H1 (cell line): ENCODE data around the gene SCAMP5. TPM values are rescaled to one million over a fixed set of nuclear protein-coding genes. Genes with fewer than 3 reads are reported as not detected.

ENCODE experiments used
- CTCF ChIA-PET: fragments of 300-600 bp; sonication (Branson Sonifier 250); formaldehyde crosslinking; loops from one replicate; lab custom pipeline; 2021; ENCODE audit not compliant: partially characterized antibody; lab: Charles Lee
- POLR2A ChIA-PET: fragments of 300-600 bp; sonication (Branson Sonifier 250); formaldehyde crosslinking; loops from one replicate; lab custom pipeline; 2021; ENCODE audit warnings: inconsistent platforms; ENCODE audit not compliant: partially characterized antibody; lab: Charles Lee
- DNase-seq, 2 experiments: peaks; one replicate each; pipeline versions ENCODE4 v3.0.0 to v3.0.0-alpha.2; 2010 to 2022; ENCODE audit warnings: low spot score in 2 of 2, low read depth in 1 of 2, mixed read lengths in 1 of 2
- FAIRE-seq: peaks from 2 replicates; lab custom pipeline; 2011; peaks lifted over from hg19 to GRCh38; lab: Jason Lieb, UNC
- H2AFZ ChIP-seq: 2 replicates; pipeline ENCODE4 v1.8.1; 2012; ENCODE audit warnings: low read length, inconsistent platforms
- H2AK5ac ChIP-seq: 2 replicates; pipeline ENCODE4 v1.6.1; 2013; ENCODE audit warnings: low read depth, low read length
- H2BK120ac ChIP-seq: replicated peaks from 2 replicates; pipeline ENCODE3; 2013; ENCODE audit warnings: low read depth, low read length, inconsistent platforms
- H2BK12ac ChIP-seq: 2 replicates; pipeline ENCODE4 v1.6.1; 2013; ENCODE audit warnings: low read depth, low read length
- H2BK15ac ChIP-seq: 2 replicates; pipeline ENCODE4 v1.6.1; 2013; ENCODE audit warnings: low read length
- H2BK20ac ChIP-seq: 2 replicates; pipeline ENCODE4 v1.6.1; 2013; ENCODE audit warnings: low read length
- H2BK5ac ChIP-seq: 2 replicates; pipeline ENCODE4 v1.6.1; 2013; ENCODE audit warnings: low read depth, low read length
- H3K14ac ChIP-seq: 2 replicates; pipeline ENCODE4 v1.6.1; 2013; ENCODE audit warnings: inconsistent platforms; ENCODE audit not compliant: insufficient read length
- H3K18ac ChIP-seq: 2 replicates; pipeline ENCODE4 v1.6.1; 2013; ENCODE audit warnings: low read length; ENCODE audit errors: extremely low read depth
- H3K23ac ChIP-seq: 2 replicates; pipeline ENCODE4 v1.6.1; 2013; ENCODE audit warnings: inconsistent platforms; ENCODE audit not compliant: insufficient read length
- H3K23me2 ChIP-seq: 2 replicates; pipeline ENCODE4 v1.6.1; 2013; ENCODE audit warnings: low read depth, low read length
- H3K27ac ChIP-seq: 2 replicates; pipeline ENCODE4 v1.6.1; 2011; ENCODE audit warnings: low read depth, low read length, inconsistent platforms
- H3K27me3 ChIP-seq, 4 experiments: replicated peaks in 1 of 4; 1 replicate in 1 of 4; 2 replicates in 3 of 4; pipeline versions ENCODE4 v1.6.1 to v1.8.1; 2011 to 2013; ENCODE audit warnings: low read length in 3 of 4, mild to moderate bottlenecking in 3 of 4, inconsistent platforms in 2 of 4, mixed read lengths in 2 of 4, moderate library complexity in 1 of 4; ENCODE audit not compliant: control insufficient read depth in 3 of 4, insufficient read depth in 3 of 4; ENCODE audit errors: extremely low read depth in 1 of 4
- H3K36me3 ChIP-seq, 4 experiments: 2 replicates each; pipeline versions ENCODE4 v1.6.1 to v1.8.1; 2011 to 2013; ENCODE audit warnings: mild to moderate bottlenecking in 4 of 4, low read length in 3 of 4, moderate library complexity in 2 of 4, control low read depth in 1 of 4, inconsistent platforms in 1 of 4; ENCODE audit not compliant: insufficient read depth in 4 of 4, control insufficient read depth in 2 of 4
- H3K4ac ChIP-seq: replicated peaks from 2 replicates; pipeline ENCODE3; 2013; ENCODE audit warnings: low read length, low read depth, mixed read lengths, inconsistent platforms; ENCODE audit not compliant: insufficient read length
- H3K4me1 ChIP-seq, 4 experiments: replicated peaks in 1 of 4; 1 replicate in 1 of 4; 2 replicates in 3 of 4; pipeline versions ENCODE4 v1.6.1 to v1.8.1; 2011 to 2013; ENCODE audit warnings: low read length in 3 of 4, inconsistent platforms in 2 of 4, mixed read lengths in 1 of 4; ENCODE audit not compliant: insufficient read depth in 4 of 4, control insufficient read depth in 3 of 4
- H3K4me2 ChIP-seq, 2 experiments: 2 replicates each; pipeline versions ENCODE4 v1.6.1 to v1.8.1; 2011 to 2013; ENCODE audit warnings: low read depth in 2 of 2, low read length in 2 of 2, control low read depth in 1 of 2, inconsistent platforms in 1 of 2, mild to moderate bottlenecking in 1 of 2; ENCODE audit not compliant: insufficient read depth in 1 of 2
- H3K4me3 ChIP-seq, 4 experiments: fragments of 200-600, 300-600 bp in 1 of 4; sonication (generic), shearing (Covaris generic), sonication (Bioruptor Twin) in 1 of 4; 2 replicates each; pipeline versions ENCODE4 v1.5.1 to v1.8.1; 2011 to 2016; ENCODE audit warnings: low read length in 4 of 4, low read depth in 3 of 4, control low read depth in 2 of 4, inconsistent platforms in 2 of 4, mild to moderate bottlenecking in 2 of 4, mixed read lengths in 1 of 4, moderate library complexity in 1 of 4; ENCODE audit not compliant: insufficient read depth in 2 of 4; ENCODE audit errors: extremely low read depth in 1 of 4
- H3K56ac ChIP-seq: replicated peaks from 2 replicates; pipeline ENCODE3; 2013; ENCODE audit warnings: low read depth, mild to moderate bottlenecking, mixed read lengths, low read length, inconsistent platforms; ENCODE audit not compliant: insufficient read length
- H3K79me1 ChIP-seq: 2 replicates; pipeline ENCODE4 v1.6.1; 2013; ENCODE audit warnings: low read depth, low read length, control low read depth
- H3K79me2 ChIP-seq, 2 experiments: 2 replicates each; pipeline versions ENCODE4 v1.6.1 to v1.8.1; 2012 to 2013; ENCODE audit warnings: low read length in 2 of 2, mild to moderate bottlenecking in 2 of 2, inconsistent platforms in 1 of 2; ENCODE audit not compliant: insufficient read depth in 2 of 2, control insufficient read depth in 1 of 2
- H3K9ac ChIP-seq, 4 experiments: replicated peaks in 1 of 4; 1 replicate in 1 of 4; 2 replicates in 3 of 4; pipeline versions ENCODE4 v1.6.1 to v1.8.1; 2011 to 2013; ENCODE audit warnings: low read depth in 3 of 4, low read length in 3 of 4, control low read depth in 2 of 4, mild to moderate bottlenecking in 2 of 4, moderate library complexity in 2 of 4, inconsistent platforms in 1 of 4; ENCODE audit errors: extremely low read depth in 1 of 4
- H3K9me3 ChIP-seq, 2 experiments: 2 replicates each; pipeline versions ENCODE4 v1.6.1 to v1.8.1; 2012 to 2013; ENCODE audit warnings: mild to moderate bottlenecking in 2 of 2, moderate library complexity in 2 of 2, control low read depth in 1 of 2, inconsistent platforms in 1 of 2, low read depth in 1 of 2, low read length in 1 of 2, mixed read lengths in 1 of 2; ENCODE audit not compliant: insufficient read depth in 2 of 2
- H4K20me1 ChIP-seq, 2 experiments: replicated peaks in 1 of 2; 2 replicates each; pipeline versions ENCODE3 to v1.8.1; 2011 to 2013; ENCODE audit warnings: inconsistent platforms in 2 of 2, low read length in 2 of 2, mild to moderate bottlenecking in 1 of 2; ENCODE audit not compliant: insufficient read depth in 2 of 2, control insufficient read depth in 1 of 2
- H4K5ac ChIP-seq: 2 replicates; pipeline ENCODE4 v1.6.1; 2013; ENCODE audit warnings: low read length, low read depth, mixed read lengths, inconsistent platforms; ENCODE audit not compliant: insufficient read length
- H4K8ac ChIP-seq: 2 replicates; pipeline ENCODE4 v1.8.0; 2013; ENCODE audit warnings: mild to moderate bottlenecking, moderate library complexity, low read length, inconsistent platforms; ENCODE audit not compliant: insufficient read depth; ENCODE audit errors: extremely low read depth
- H4K91ac ChIP-seq: replicated peaks from 2 replicates; pipeline ENCODE3; 2013; ENCODE audit warnings: low read length, mixed read lengths, inconsistent platforms; ENCODE audit not compliant: insufficient read length
- BRCA1 ChIP-seq: IDR thresholded peaks from 2 replicates; pipeline ENCODE4 v1.6.1; 2012; ENCODE audit warnings: low read depth, low read length, improper control_type of control experiment
- CHD2 ChIP-seq: IDR thresholded peaks from 2 replicates; pipeline ENCODE4 v1.6.1; 2012; ENCODE audit warnings: low read length, improper control_type of control experiment
- CREB1 ChIP-seq: IDR thresholded peaks from 2 replicates; pipeline ENCODE4 v1.6.1; 2012; ENCODE audit warnings: inconsistent platforms
- GABPA ChIP-seq: IDR thresholded peaks from 2 replicates; pipeline ENCODE4 v1.6.1; 2011; ENCODE audit warnings: mild to moderate bottlenecking, low read length, moderate library complexity, borderline replicate concordance; ENCODE audit not compliant: insufficient read depth
- GTF2F1 ChIP-seq: IDR thresholded peaks from 2 replicates; pipeline ENCODE4 v1.6.1; 2012; ENCODE audit warnings: low read depth, low read length, improper control_type of control experiment, borderline replicate concordance
- HDAC2 ChIP-seq, 2 experiments: fragments of 300-600 bp in 1 of 2; sonication (generic) in 1 of 2; IDR thresholded peaks; 2 replicates each; pipeline ENCODE4 v1.6.1; 2011 to 2012; ENCODE audit warnings: low read depth in 2 of 2, low read length in 2 of 2, mild to moderate bottlenecking in 2 of 2, moderate library complexity in 2 of 2, borderline replicate concordance in 1 of 2, inconsistent platforms in 1 of 2
- HDAC6 ChIP-seq: IDR thresholded peaks from one replicate; pipeline ENCODE4 v1.7.1; 2012; ENCODE audit warnings: low read depth, mild to moderate bottlenecking, inconsistent platforms, low read length, moderate library complexity
- JUND ChIP-seq: IDR thresholded peaks from 2 replicates; pipeline ENCODE4 v1.6.1; 2011; ENCODE audit warnings: mild to moderate bottlenecking, improper control_type of control experiment, low read length
- KDM4A ChIP-seq: IDR thresholded peaks from one replicate; pipeline ENCODE4 v1.7.1; 2012; ENCODE audit warnings: low read depth, mild to moderate bottlenecking, moderate library complexity, low read length, inconsistent platforms; ENCODE audit not compliant: severe bottlenecking
- KDM5A ChIP-seq: fragments of 200-600 bp; IDR thresholded peaks from 2 replicates; pipeline ENCODE4 v1.7.1; 2012; ENCODE audit warnings: mild to moderate bottlenecking, low read length, inconsistent platforms, mixed read lengths
- RAD21 ChIP-seq, 2 experiments: IDR thresholded peaks in 1 of 2; conservative IDR thresholded peaks in 1 of 2; 2 replicates each; pipeline ENCODE4 v1.6.1; 2011; ENCODE audit warnings: low read depth in 2 of 2, low read length in 2 of 2, improper control_type of control experiment in 1 of 2, inconsistent platforms in 1 of 2, mild to moderate bottlenecking in 1 of 2, moderate library complexity in 1 of 2
- RXRA ChIP-seq: IDR thresholded peaks from 2 replicates; pipeline ENCODE4 v1.6.1; 2011; ENCODE audit warnings: low read depth, mild to moderate bottlenecking, low read length, moderate library complexity; ENCODE audit not compliant: insufficient read depth
- TCF12 ChIP-seq: IDR thresholded peaks from 2 replicates; pipeline ENCODE4 v1.6.1; 2011; ENCODE audit warnings: low read depth, mild to moderate bottlenecking, low read length
- WGBS, 2 experiments: shearing (Covaris generic) in 1 of 2; methylation state at CpG; one replicate each; pipeline versions ENCODE4 v1.1.6 to v1.1.7; 2013 to 2015; ENCODE audit warnings: low lambda C conversion rate in 2 of 2, mixed read lengths in 2 of 2, inconsistent platforms in 1 of 2, low coverage in 1 of 2, missing lambda C conversion rate in 1 of 2; ENCODE audit not compliant: insufficient replicate concordance in 2 of 2, insufficient coverage in 1 of 2, insufficient read length in 1 of 2; ENCODE audit errors: extremely low coverage in 1 of 2, missing lambda C conversion rate in 1 of 2; 5-methylcytosine and 5-hydroxymethylcytosine counted together
- polyA plus RNA-seq, 7 experiments: library from polyadenylated mRNA; depleted of rRNA in 3 of 7; stranded (reverse) in 5 of 7; unstranded in 2 of 7; fragments of >200 nt in 5 of 7; fragments of 200-250 nt in 2 of 7; gene quantifications; 1 replicate in 5 of 7; 2 replicates in 1 of 7; 4 replicates in 1 of 7; pipeline versions ENCODE4 v1.2.1 to v1.2.3, GENCODE V29; 2011 to 2013; ENCODE audit warnings: missing spikeins in 2 of 7, mixed read lengths in 2 of 7
- total RNA-seq: library from RNA; stranded (reverse); fragmentation: NEBNext Ultra II Directional; extraction: Animal tissue kit (Norgen Biotek cat#: 25700); gene quantifications from 2 replicates; pipeline ENCODE4 v1.2.1, GENCODE V29; 2021

Gene SCAMP5
- total and polyA plus RNA-seq, 2 of the 8 experiments (the other 6 are each of a cell fraction or from before 2014, with no cell fraction given): 55.4 to 94.7 TPM

GRCh38 chr15:74955017-74955416 lies 40.3 kb upstream of the SCAMP5 start:
- H2AFZ ChIP-seq: no peak overlapping the region
- no peak overlapping the region for H3K56ac ChIP-seq
- H3K9ac ChIP-seq: peak overlapping the region in 1 of 4 experiments; percentile 14; a peak in 1 of 7 replicates
- H2BK120ac ChIP-seq: no peak overlapping the region
- H3K23me2 ChIP-seq: peaks cover 38% of the 10 kb centered on the region
- no peak overlapping the region for H3K14ac ChIP-seq
- no peak overlapping the region for H4K5ac ChIP-seq
- H3K4me2 ChIP-seq: peak overlapping the region; percentile 95 to 98
- WGBS, 2 experiments: 79% methylated on average over 8 of the region's 8 CpGs; no CpG with 5 or more reads in 1 of the 2 experiments
- H3K79me1 ChIP-seq: 0 out of 2 replicates have a peak, but pooled peaks cover 2% of the 10 kb centered on the region
- no peak for DNase-seq
- POLR2A ChIA-PET: interaction anchor here (0.9 to 2.5 kb wide), 6 partner anchors 21 to 112 kb away, joined by 3 to 9 read pairs (median 4); partner anchors contain the start of genes FAM219B, PPCDC and ULK3
- H2BK5ac ChIP-seq: no peak overlapping the region
- H3K27ac ChIP-seq: no peak overlapping the region
- H4K20me1 ChIP-seq: peaks cover 0 to 4% of the 10 kb centered on the region in 2 experiments
- CTCF ChIA-PET: interaction anchor here (0.9 to 2.7 kb wide), 16 partner anchors 9 to 229 kb away, joined by 3 to 10 read pairs (median 4); partner anchors contain the start of genes CYP1A1 and SCAMP5
- H3K4me1 ChIP-seq: peaks cover 2 to 30% (median 17%) of the 10 kb centered on the region in 4 experiments
- FAIRE-seq: no peak
- no peak overlapping the region for H2BK20ac ChIP-seq
- H2BK12ac ChIP-seq: no peak overlapping the region
- peaks cover 5 to 33% (median 32%) of the 10 kb centered on the region in 4 experiments for H3K27me3 ChIP-seq
- no peak overlapping the region for H2AK5ac ChIP-seq
- peak overlapping the region; percentile 2; the same call in 1 of the 2 replicates for H3K18ac ChIP-seq
- H3K4me3 ChIP-seq: peak overlapping the region; percentile 41 to 77 (median 69); a peak in 7 of 8 replicates
- H4K91ac ChIP-seq: no peak overlapping the region
- H4K8ac ChIP-seq: no peak overlapping the region
- no peaks in the 10 kb centered on the region for H3K9me3 ChIP-seq
- peak overlapping the region; percentile 61; the same call in 1 of the 2 replicates for H2BK15ac ChIP-seq
- H3K23ac ChIP-seq: no peak overlapping the region
- no peaks in the 10 kb centered on the region for H3K36me3 ChIP-seq
- H3K4ac ChIP-seq: peak overlapping the region; percentile 22
- peaks cover 0 to 19% of the 10 kb centered on the region in 2 experiments; a peak in 2 of 4 replicates for H3K79me2 ChIP-seq
- TF ChIP-seq CREB1 (no peak), TCF12 (no peak), RAD21 (IDR thresholded peaks at IDR 0.05 in 1 of 2, conservative IDR thresholded peaks at IDR 0.05 in 1 of 2; ENCODE audit: low read depth in 2 of 2, low read length in 2 of 2) (no peak), GTF2F1 (no peak), RXRA (no peak), HDAC2 (IDR thresholded peaks at IDR 0.05; ENCODE audit: borderline replicate concordance in 1 of 2, low read depth in 2 of 2, low read length in 2 of 2) (no peak), BRCA1 (no peak), HDAC6 (no peak), KDM4A (no peak), CHD2 (no peak), GABPA (no peak), KDM5A (no peak), JUND (no peak)
